22Rv1 (cell line): ENCODE data around the gene POU2F2.

ENCODE experiments used
- CTCF ChIP-seq: fragments of 450-650 bp; IDR thresholded peaks from 2 replicates; pipeline ENCODE4 v1.5.1; 2017; ENCODE audit warnings: mild to moderate bottlenecking
- ZFX ChIP-seq: fragments of 450-650 bp; IDR thresholded peaks from 2 replicates; pipeline ENCODE4 v1.6.1; 2017; ENCODE audit warnings: antibody characterized with exemption, borderline replicate concordance

- TF ChIP-seq CTCF (no peak), ZFX (no peak)
Observed at GRCh38 chr19:42075616-42076379, 56.4 kb downstream of the POU2F2 start, which contains the start of gene ZNF574.
